HG02943 (cell line): ENCODE measurements around the gene EED.
A peak's percentile ranks its signal among the peaks of the same experiment; 100 is the strongest.
"Not testable (repeated sequence)": the region's sequence is repeated elsewhere in the genome, so short reads cannot be mapped to it uniquely, and the experiment has no call there.

Experiments used
- ATAC-seq: cut with Tn5 transposase; IDR thresholded peaks from one replicate; pipeline ENCODE4 v1.9.1; 2021; ENCODE audit warnings: mild to moderate bottlenecking, low read depth, moderate library complexity; ENCODE audit not compliant: unreplicated experiment

Gene EED

GRCh38 chr11:86288776-86289507, 44.4 kb downstream of the EED start:
- no peak for ATAC-seq

DNA sequence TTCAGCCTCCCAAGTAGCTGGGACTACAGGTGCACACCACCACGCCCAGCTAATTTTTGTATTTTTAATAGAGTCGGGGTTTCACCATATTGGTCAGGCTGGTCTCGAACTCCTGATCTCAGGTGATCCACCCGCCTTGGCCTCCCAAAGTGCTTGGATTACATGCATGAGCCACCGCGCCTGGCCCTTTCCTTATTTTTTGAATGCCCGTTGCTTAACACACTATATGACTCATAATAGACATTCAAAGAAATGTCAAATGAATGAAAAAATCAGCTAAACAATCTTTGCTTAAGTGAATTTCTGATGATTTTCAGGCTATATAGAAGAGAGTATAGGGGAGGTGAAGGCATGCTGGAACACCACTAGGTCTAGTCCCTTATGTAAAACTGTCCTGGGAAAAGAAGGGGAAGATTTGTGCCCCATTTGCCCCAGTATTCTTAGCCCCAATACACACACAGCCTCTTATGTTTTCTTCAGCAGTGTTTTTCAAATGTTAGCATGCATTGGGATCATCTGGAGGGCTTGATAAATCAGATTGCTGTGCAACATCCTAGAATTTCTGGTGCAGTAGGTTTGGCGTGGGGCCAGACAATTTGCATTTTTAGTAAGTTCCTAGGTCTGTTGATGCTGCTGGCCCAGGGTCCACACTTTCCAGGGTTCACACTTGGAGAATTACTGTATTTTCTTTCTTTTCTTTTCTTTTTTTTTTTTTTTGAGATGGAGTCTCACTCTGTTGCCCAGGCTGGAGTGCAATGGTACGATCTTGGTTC, 45.1 kb downstream of the EED start:
- ATAC-seq: not testable (repeated sequence)

- no peak for ATAC-seq
Observed at GRCh38 chr11:86291466-86292262, 47.1 kb downstream of the EED start.

DNA sequence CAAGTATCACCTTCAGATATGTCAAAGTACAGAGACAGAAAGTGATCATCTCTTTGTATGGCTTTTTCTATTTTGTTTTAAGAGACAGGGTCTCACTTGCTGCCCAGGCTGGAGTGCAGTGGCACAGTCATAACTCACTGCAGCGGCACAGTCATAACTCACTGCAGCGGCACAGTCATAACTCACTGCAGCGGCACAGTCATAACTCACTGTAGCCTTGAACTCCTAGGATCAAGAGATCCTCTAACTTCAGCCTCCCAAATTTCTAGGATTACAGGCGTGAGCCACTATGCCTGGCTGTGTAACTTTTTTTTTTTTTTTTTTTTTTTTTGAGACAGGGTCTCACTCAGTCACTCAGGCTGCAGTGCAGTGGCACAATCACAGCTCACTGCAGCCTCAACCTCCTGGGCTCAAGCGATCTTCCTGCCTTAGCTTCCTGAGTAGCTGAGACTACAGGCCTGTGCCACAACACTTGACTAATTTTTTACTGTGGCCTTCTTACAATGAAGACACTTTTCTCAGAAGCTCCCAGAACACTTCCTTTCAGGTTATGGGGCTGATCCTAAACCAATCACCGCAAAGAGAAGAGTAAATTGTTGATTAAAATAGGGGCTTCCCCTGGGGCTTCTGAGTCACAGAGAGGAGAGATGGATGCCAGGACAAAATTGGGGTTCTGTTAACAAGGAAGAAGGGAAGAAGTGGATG, 48.5 kb downstream of the EED start:
- ATAC-seq: peak; percentile 52

DNA sequence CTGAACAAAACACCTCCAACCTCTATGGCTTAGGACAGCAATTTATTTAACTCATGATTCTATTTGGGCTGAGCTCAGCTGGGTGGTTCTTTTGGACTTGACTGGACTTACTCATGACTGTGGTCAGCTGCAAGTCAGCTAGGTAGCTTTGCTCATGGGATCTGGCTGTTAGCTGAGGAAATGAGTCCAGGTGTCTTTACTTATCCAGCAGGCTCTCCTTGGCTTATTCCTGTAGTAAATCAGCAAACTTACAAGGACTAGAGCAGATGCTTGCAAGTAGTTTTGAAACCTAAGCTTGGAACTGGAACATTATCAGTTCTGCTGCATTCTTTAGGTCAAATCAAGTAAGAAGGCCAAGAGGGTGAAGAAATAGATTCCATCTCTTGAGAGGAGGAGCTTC, 49.5 kb downstream of the EED start:
- ATAC-seq: no peak

DNA sequence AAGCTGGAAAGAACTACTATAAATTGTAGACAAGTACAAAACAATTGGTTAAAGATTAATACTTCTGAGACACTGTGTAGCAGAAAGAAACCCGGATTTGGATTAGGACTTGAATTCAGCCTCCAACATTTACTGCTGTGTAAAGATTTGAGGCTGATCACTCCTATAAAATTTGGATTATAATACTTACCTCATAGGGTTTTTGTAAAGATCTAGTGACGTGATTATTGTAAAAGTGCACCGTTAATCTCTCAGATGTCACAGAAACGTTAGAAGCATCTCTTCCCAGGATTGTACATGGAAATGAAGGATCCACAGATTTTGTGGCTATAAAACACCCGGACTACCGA, 57.2 kb downstream of the EED start:
- ATAC-seq: peak; percentile 6

GRCh38 chr11:86302092-86302793, 57.7 kb downstream of the EED start, which contains the start of gene HIKESHI:
TSS of gene HIKESHI (plus strand) at chr11:86302240. CDS start at chr11:86302449, 209 bp downstream.
- peak; percentile 99 for ATAC-seq

DNA sequence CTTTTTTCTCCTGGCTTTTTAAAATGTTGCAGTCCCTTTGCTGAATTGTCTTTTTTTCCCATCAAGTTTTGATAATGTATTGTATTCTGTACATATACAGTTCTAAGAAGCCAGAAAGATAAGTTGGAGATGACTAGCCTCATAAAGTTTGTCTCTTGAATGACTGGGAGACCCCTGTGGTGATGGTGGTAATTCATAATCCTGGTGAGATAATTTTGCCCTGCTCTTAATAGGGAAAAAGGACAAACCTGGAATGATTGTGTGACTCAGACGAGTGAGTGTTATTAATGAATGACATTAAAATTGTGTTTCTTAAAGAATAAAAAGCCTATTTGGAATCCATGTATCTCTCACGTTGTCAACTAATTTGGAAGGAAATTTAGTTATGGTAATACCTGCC, 58.7 kb downstream of the EED start:
- no peak for ATAC-seq

GRCh38 chr11:86308710-86309109, 64.2 kb downstream of the EED start:
- ATAC-seq: not testable (repeated sequence)

DNA sequence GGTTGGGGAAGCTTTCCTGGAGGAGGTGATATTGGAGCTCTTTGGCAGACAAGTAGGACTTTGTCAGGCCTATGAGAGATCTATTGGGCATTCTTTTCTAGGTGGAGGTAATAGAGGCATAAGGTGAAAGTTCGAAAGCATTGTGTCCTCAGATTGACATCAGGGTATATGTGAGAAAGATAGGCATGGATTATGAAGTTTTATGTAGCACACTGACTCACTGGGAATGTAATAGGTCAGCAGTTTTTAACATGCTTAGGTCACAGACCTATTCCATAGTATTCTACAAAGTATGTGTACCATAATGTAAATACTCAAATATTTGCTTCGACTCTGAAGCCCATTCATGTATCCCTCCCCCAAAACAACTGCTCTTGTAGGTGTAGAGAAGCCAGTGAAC, 69.2 kb downstream of the EED start:
- no peak for ATAC-seq

GRCh38 chr11:86314636-86315035, 70.1 kb downstream of the EED start:
- ATAC-seq: no peak
